Measurements from ENCODE around the gene KIAA1671. TPM values are rescaled to one million over a fixed set of nuclear protein-coding genes. Genes with fewer than 3 reads are reported as not detected.
A peak's percentile ranks its signal among the peaks of the same experiment; 100 is the strongest.

The KIAA1671 gene
- total RNA-seq, 6 donors from 2014 or later = 30.9 to 57.7 (median 42.1) TPM

DNA sequence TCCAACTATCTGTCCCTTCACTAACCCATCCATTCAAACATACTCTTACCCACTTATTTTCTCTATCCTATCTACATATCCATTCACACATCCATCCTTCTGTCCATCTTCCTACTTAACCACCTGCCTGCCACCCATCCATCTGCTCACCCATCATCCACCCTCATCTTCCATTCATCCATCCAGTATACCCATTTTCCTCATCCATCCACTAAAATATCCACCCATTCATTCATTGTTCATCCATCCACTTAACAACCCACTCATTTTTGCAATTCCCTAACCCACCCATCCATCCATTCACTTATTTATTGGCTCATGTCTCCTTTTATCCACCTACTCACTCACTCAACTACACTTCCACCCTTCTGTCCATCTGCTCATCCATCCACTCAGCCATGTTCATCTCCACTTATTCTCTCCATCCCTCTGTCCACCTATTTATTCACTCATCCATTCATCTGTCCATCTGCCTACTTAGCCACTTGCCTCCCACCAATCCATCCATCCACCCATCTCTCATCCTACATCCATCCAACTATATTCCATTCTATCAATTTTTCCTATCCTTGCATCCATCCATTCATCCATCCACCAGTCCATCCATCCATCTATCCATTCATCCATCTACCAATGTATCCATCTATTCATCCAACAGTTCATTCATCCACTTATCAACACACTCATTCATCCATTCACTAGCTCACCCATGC, 16.6 kb upstream of the KIAA1671 start:
- H3K36me3 ChIP-seq = no peaks in the 10 kb centered on the region
- H3K4me3 ChIP-seq = no peak overlapping the region
- no peaks in the 10 kb centered on the region for H3K4me1 ChIP-seq
- TF ChIP-seq EP300 (IDR thresholded peaks at IDR 0.05) (no peak), POLR2AphosphoS5 (IDR thresholded peaks at IDR 0.05) (no peak), POLR2A (IDR thresholded peaks at IDR 0.05) (no peak)
- TF ChIP-seq, protein P1, sequence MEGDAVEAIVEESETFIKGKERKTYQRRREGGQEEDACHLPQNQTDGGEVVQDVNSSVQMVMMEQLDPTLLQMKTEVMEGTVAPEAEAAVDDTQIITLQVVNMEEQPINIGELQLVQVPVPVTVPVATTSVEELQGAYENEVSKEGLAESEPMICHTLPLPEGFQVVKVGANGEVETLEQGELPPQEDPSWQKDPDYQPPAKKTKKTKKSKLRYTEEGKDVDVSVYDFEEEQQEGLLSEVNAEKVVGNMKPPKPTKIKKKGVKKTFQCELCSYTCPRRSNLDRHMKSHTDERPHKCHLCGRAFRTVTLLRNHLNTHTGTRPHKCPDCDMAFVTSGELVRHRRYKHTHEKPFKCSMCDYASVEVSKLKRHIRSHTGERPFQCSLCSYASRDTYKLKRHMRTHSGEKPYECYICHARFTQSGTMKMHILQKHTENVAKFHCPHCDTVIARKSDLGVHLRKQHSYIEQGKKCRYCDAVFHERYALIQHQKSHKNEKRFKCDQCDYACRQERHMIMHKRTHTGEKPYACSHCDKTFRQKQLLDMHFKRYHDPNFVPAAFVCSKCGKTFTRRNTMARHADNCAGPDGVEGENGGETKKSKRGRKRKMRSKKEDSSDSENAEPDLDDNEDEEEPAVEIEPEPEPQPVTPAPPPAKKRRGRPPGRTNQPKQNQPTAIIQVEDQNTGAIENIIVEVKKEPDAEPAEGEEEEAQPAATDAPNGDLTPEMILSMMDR (IDR thresholded peaks at IDR 0.05) = no peak
- DNase-seq (no peak), ATAC-seq (ENCODE audit: low FRiP score in 2 of 2) (no peak)
- H3K27me3 ChIP-seq = no peaks in the 10 kb centered on the region
- no peak overlapping the region for H3K27ac ChIP-seq
- no peaks in the 10 kb centered on the region for H3K9me3 ChIP-seq

DNA sequence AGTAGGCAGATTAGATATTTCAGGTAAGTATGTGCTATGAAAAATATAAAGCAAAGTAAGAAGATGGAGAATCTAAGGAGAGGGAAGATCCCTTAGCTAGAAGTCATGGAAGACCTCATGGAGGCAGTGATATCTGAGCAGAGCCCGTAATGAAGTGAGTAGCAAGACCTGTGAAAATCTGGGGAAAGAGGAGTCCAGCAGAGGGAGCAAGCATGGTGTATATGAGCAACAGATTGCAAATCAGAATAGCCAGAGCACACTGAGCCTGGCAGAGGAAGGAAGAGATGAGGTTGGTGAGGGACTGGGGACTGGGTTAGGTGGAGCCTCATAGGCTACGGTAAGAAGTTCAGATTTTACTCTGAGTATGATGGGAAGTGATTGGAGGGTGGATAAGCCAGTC, 15.4 kb upstream of the KIAA1671 start:
- H3K4me3 ChIP-seq = no peak overlapping the region
- 31 to 56% methylated on average over 2 of the region's 2 CpGs for WGBS, 2 donors
- no peak for DNase-seq
- no peak for ATAC-seq (ENCODE audit: low FRiP score in 2 of 2)
- H3K27ac ChIP-seq = no peak overlapping the region
- H3K36me3 ChIP-seq = no peaks in the 10 kb centered on the region
- H3K9me3 ChIP-seq = no peaks in the 10 kb centered on the region
- H3K27me3 ChIP-seq = no peaks in the 10 kb centered on the region
- TF ChIP-seq POLR2AphosphoS5 (IDR thresholded peaks at IDR 0.05) = no peak
- no peak for TF ChIP-seq EP300 (IDR thresholded peaks at IDR 0.05)
- no peak for TF ChIP-seq POLR2A (IDR thresholded peaks at IDR 0.05)
- TF ChIP-seq, protein P1 (IDR thresholded peaks at IDR 0.05) = no peak
- H3K4me1 ChIP-seq = no peaks in the 10 kb centered on the region

DNA sequence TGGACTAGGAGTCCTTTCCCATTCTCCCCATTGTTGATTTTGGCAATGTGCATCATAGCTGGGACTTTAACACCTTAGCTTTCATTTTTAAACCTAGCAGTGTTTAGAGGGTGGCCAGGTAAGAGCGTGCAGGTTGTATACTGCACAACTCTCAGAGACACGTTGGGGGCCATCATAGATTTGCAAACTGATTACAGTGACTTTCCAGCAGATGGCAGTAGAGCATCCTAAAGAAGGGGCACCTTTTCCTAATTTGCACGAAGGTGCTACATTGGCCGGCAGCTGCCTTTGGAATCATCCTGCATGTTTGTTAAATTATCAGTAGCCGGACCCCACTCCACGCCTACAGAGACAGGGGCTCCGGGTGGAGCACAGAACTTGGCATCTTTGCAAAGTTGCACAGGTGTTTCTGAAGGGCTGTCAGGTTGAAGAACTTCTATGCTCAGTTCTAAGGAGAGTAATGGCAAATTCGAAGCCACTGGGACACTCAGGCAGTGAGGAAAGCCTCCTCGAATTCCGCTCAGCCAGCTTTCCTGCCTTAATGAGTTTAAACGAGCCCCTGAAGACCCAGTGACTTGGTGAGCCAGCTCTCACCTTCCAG, 13.7 kb upstream of the KIAA1671 start:
- 17 to 25% methylated on average over 6 to 11 of the region's 11 CpGs for WGBS, 2 donors
- no peak for DNase-seq
- peak; percentile 64 to 65 for ATAC-seq (ENCODE audit: low FRiP score in 2 of 2)

DNA sequence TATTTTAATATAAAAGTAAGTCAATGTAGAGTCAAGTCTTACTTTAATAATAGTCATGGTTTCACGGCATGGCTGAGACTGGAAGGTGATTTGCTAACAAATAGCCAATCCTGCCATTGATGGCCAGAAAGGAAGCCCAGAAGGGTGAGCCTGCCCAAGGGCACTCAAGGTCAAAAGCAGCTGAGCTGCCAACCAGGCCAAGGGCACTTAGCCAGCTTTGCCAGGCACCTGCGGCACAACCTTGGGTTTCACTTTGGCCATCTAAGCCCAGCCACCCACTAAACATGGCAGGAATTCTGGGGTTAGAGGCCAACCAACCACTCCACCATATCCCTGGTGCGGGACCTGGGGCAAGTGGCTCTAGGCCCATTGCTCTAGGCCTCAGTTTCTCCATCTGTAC, 10.2 kb upstream of the KIAA1671 start:
- Histone ChIP-seq H3K4me3 (no peak overlapping the region), H3K27me3 (no peaks in the 10 kb centered on the region), H3K4me1 (no peaks in the 10 kb centered on the region), H3K27ac (no peak overlapping the region), H3K9me3 (no peaks in the 10 kb centered on the region), H3K36me3 (no peaks in the 10 kb centered on the region)
- WGBS, 2 donors = 89 to 92% methylated on average over 3 of the region's 3 CpGs
- DNase-seq (no peak), ATAC-seq (ENCODE audit: low FRiP score in 2 of 2) (no peak)
- TF ChIP-seq POLR2AphosphoS5 (IDR thresholded peaks at IDR 0.05) = no peak
- TF ChIP-seq, protein P1 (IDR thresholded peaks at IDR 0.05) = no peak
- no peak for TF ChIP-seq POLR2A (IDR thresholded peaks at IDR 0.05)
- TF ChIP-seq EP300 (IDR thresholded peaks at IDR 0.05) = no peak

More for the DNA sequence above, 13.7 kb upstream of the KIAA1671 start:
- Histone ChIP-seq H3K27ac (no peak overlapping the region), H3K4me3 (no peak overlapping the region), H3K4me1 (no peaks in the 10 kb centered on the region), H3K9me3 (no peaks in the 10 kb centered on the region), H3K36me3 (no peaks in the 10 kb centered on the region), H3K27me3 (no peaks in the 10 kb centered on the region)
- TF ChIP-seq, protein P1 (IDR thresholded peaks at IDR 0.05) = peak; percentile 44 to 74 (median 63)
- TF ChIP-seq POLR2AphosphoS5 (IDR thresholded peaks at IDR 0.05) = no peak
